A673 (cell line): ENCODE results near the gene MRPL34. TPM values are rescaled to one million over a fixed set of nuclear protein-coding genes. Genes with fewer than 3 reads are reported as not detected.

Source experiments
- BruUV-seq: library from RNA; stranded (reverse); fragments of 400-500 nt; replicated peaks from 2 replicates; lab custom pipeline; 2021; lab: Mats Ljungman, UMichigan
- CTCF ChIA-PET: fragments of 300-600 bp; sonication (Branson Sonifier 250); formaldehyde crosslinking; loops from one replicate; lab custom pipeline; 2022; ENCODE audit warnings: antibody characterized with exemption; lab: Charles Lee
- POLR2A ChIA-PET: fragments of 300-600 bp; sonication (Branson Sonifier 250); formaldehyde crosslinking; loops from one replicate; lab custom pipeline; 2022; ENCODE audit warnings: antibody characterized with exemption; ENCODE audit not compliant: low non-redundant PET; lab: Charles Lee
- DNase-seq: peaks from one replicate; pipeline ENCODE4 v3.0.0-alpha.2; 2015; ENCODE audit warnings: low spot score
- H3K27ac ChIP-seq: fragments of 200-600 bp; sonication (generic); 2 replicates; pipeline ENCODE4 v1.5.1; 2016; ENCODE audit warnings: mixed run types, low read depth, mild to moderate bottlenecking, mixed read lengths, antibody characterized with exemption, low read length; ENCODE audit not compliant: poor library complexity, severe bottlenecking
- H3K27me3 ChIP-seq: fragments of 200-600 bp; sonication (generic); replicated peaks from 2 replicates; pipeline ENCODE4 v1.6.1; 2017; ENCODE audit warnings: mixed run types, low read depth, mild to moderate bottlenecking, mixed read lengths, antibody characterized with exemption, low read length; ENCODE audit not compliant: insufficient read depth, poor library complexity
- H3K36me3 ChIP-seq: fragments of 200-600 bp; sonication (generic); 2 replicates; pipeline ENCODE4 v1.6.1; 2016; ENCODE audit warnings: mixed run types, mild to moderate bottlenecking, mixed read lengths, antibody characterized with exemption, low read length; ENCODE audit not compliant: insufficient read depth, poor library complexity, severe bottlenecking
- H3K4me1 ChIP-seq: fragments of 200-600 bp; sonication (generic); 2 replicates; pipeline ENCODE4 v1.6.1; 2017; ENCODE audit warnings: mixed run types, mild to moderate bottlenecking, mixed read lengths, antibody characterized with exemption, low read length; ENCODE audit not compliant: insufficient read depth, poor library complexity, severe bottlenecking
- H3K4me3 ChIP-seq: fragments of 200-600 bp; sonication (generic); 2 replicates; pipeline ENCODE4 v1.5.1; 2016; ENCODE audit warnings: low read depth, mixed run types, mild to moderate bottlenecking, mixed read lengths, low read length; ENCODE audit not compliant: poor library complexity, severe bottlenecking
- H3K9me3 ChIP-seq: fragments of 200-600 bp; sonication (generic); 2 replicates; pipeline ENCODE4 v1.6.1; 2016; ENCODE audit warnings: mixed run types, low read depth, mild to moderate bottlenecking, mixed read lengths, antibody characterized with exemption, low read length; ENCODE audit not compliant: poor library complexity, severe bottlenecking
- CTCF ChIP-seq: fragments of 300-800, 200-600 bp; sonication (generic); conservative IDR thresholded peaks from 2 replicates; pipeline ENCODE4 v1.5.1; 2017; ENCODE audit warnings: low read depth, mild to moderate bottlenecking, antibody characterized with exemption, low read length, moderate library complexity, mixed read lengths
- EZH2 ChIP-seq: fragments of 200-600 bp; sonication (generic); IDR thresholded peaks from 2 replicates; pipeline ENCODE4 v1.6.1; 2017; ENCODE audit warnings: borderline replicate concordance, low read depth, mild to moderate bottlenecking, mixed read lengths, antibody characterized with exemption, low read length; ENCODE audit not compliant: poor library complexity, severe bottlenecking
- intact Hi-C: fragments of 100-400 bp; cut with micrococcal nuclease; formaldehyde crosslinking; loops from one replicate; pipeline ENCODE4 v1.10.0; 2022; ENCODE audit not compliant: unreplicated experiment
- total RNA-seq: library from RNA; stranded (reverse); gene quantifications from 2 replicates; pipeline ENCODE4 v1.2.3, GENCODE V29; 2021

MRPL34 gene
- total RNA-seq, 1 experiment from 2014 or later: 91.8 TPM

DNA sequence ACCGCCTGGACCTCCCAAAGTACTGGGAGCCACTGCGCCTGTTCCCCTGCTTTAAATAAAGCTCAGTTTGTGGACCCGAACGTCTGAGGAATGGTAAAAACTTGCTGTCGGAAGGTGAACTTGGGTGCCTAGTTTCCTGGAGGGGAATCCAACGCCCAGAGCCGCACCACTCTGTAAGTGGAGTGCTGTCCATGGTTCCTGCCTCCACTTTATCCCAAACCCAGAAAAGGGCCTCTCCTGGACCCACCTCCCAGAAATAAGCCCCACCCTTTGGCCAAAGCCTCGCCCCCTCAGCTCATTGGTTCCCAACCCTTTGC lies 26.6 kb downstream of the MRPL34 start:
- no peak overlapping the region for H3K4me3 ChIP-seq
- H3K9me3 ChIP-seq: no peaks in the 10 kb centered on the region
- H3K27ac ChIP-seq: no peak overlapping the region
- ChIA-PET POLR2A (no interaction called here), CTCF (no interaction called here)
- TF ChIP-seq EZH2 (no peak), CTCF (no peak)
- H3K27me3 ChIP-seq: no peaks in the 10 kb centered on the region
- no peak for DNase-seq
- no TSS peak for BruUV-seq
- intact Hi-C loops: no loop called here
- H3K4me1 ChIP-seq: no peaks in the 10 kb centered on the region
- peaks cover 12% of the 10 kb centered on the region for H3K36me3 ChIP-seq

DNA sequence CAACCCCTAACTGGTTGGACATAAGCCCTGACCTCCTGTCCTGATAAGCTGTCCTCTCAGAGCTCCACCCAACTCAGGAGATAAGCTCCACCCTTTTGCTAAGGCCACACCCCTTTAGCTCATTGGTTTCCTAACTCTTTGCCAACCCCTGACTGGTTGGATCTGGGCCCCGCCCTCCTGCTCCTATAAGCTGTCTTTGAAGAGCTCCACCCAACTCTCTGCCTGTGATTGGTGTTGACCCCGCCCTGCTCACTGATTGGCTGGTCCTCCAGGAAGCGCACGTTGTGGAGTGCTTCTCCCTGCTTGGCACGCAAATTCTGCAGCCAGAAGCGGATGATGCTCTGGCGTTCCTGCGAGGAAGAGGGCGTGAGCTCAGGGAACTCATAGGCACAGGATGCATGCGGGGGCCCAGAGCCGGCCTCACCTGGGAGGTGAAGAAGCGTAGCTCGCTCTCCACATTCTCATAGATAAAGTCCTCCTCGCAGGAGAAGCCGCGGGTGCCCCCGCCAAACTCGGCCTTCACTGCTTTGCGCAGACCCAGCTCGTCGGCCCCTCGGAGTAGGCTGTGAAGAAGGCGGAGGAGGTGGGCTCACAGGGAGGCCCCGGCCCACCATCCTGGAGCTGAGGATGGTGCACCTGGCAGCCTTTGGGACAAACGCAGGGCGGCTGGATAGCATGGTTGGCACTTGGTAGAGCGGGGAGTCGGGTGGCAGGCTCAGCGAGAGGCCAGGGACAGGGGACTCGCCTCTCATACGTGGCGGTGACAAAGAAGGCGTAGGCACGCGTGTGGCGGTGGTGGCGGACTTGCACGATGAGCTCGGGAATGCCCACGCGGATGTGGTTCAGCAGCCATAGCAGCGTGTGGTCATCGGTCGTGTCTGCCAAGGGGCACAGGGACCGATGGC lies 27.3 kb downstream of the MRPL34 start:
- Histone ChIP-seq H3K4me1 (no peaks in the 10 kb centered on the region), H3K27me3 (no peaks in the 10 kb centered on the region), H3K9me3 (no peaks in the 10 kb centered on the region), H3K4me3 (no peak overlapping the region), H3K27ac (peak overlapping the region; percentile 57), H3K36me3 (peaks cover 6% of the 10 kb centered on the region)
- intact Hi-C loops: no loop called here
- ChIA-PET POLR2A (interaction anchor here (0.5 kb wide), 1 partner anchor 10 kb away, joined by 24 read pairs; no protein-coding TSS in a partner anchor), CTCF (interaction anchor here (0.6 kb wide), 2 partner anchors 47 to 108 kb away, joined by 5 to 6 read pairs; no protein-coding TSS in a partner anchor)
- BruUV-seq: no TSS peak
- DNase-seq: peak; percentile 86
- TF ChIP-seq EZH2 (no peak), CTCF (no peak)

DNA sequence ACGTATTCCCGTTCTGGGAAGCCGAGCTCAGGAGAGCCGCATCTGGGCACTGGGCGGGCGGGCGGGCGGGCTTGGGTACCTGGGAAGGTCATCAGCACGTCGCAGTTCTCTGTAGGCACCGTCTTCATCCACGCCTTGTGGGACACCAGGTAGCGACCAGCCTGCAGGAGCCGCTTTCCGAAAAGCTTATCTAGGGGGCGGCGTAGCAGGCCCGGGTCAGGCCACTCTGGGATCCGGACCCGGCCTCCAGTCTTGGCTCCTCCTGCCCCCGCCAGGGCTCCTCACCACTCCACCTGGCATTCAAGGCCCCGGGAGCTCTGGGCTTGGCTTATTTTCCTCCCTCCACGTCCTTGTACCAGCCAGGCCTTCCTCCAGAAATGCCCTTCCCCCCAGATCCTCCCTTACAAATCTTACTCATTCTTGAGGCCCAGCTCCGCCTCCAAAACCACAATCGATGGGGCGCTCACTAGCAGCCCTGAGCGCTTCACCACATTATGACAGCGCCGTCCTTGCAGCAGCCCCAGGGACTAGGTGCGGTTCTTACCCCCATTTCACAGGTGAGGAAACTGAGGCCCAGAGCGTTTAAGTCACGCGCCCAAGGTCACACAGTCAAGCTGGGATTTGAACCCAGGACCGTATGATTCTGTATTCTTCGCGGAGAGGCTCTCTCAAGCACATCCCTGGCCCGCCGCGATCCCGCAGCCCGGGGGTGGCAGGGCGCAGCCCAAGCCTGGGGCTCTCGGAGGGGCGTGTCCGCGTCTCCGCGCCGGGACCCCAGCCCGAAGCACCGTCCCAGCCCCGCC lies 28.1 kb downstream of the MRPL34 start:
- peak; percentile 76 for DNase-seq
- H3K9me3 ChIP-seq: no peaks in the 10 kb centered on the region
- ChIA-PET POLR2A (interaction anchor here (0.5 to 1.0 kb wide), 2 partner anchors 9 to 25 kb away, joined by 4 to 24 read pairs; partner anchors contain the start of gene DDA1), CTCF (interaction anchor here (0.6 kb wide), 2 partner anchors 48 to 107 kb away, joined by 5 to 6 read pairs; no protein-coding TSS in a partner anchor)
- no peaks in the 10 kb centered on the region for H3K27me3 ChIP-seq
- TF ChIP-seq EZH2 (no peak), CTCF (no peak)
- intact Hi-C loops: no loop called here
- H3K36me3 ChIP-seq: peaks cover 4% of the 10 kb centered on the region
- peaks cover 7% of the 10 kb centered on the region for H3K4me1 ChIP-seq
- BruUV-seq: no TSS peak
- H3K4me3 ChIP-seq: peak overlapping the region; percentile 91
- H3K27ac ChIP-seq: peak overlapping the region; percentile 90
